NAMALWA (cell line): ENCODE results near the gene KNDC1.
"Not testable (repeated sequence)": the region's sequence is repeated elsewhere in the genome, so short reads cannot be mapped to it uniquely, and the experiment has no call there.

Experiments
- DNase-seq: peaks from one replicate; pipeline ENCODE4 v3.0.0-alpha.2; 2015; ENCODE audit warnings: low spot score

KNDC1 gene

DNA sequence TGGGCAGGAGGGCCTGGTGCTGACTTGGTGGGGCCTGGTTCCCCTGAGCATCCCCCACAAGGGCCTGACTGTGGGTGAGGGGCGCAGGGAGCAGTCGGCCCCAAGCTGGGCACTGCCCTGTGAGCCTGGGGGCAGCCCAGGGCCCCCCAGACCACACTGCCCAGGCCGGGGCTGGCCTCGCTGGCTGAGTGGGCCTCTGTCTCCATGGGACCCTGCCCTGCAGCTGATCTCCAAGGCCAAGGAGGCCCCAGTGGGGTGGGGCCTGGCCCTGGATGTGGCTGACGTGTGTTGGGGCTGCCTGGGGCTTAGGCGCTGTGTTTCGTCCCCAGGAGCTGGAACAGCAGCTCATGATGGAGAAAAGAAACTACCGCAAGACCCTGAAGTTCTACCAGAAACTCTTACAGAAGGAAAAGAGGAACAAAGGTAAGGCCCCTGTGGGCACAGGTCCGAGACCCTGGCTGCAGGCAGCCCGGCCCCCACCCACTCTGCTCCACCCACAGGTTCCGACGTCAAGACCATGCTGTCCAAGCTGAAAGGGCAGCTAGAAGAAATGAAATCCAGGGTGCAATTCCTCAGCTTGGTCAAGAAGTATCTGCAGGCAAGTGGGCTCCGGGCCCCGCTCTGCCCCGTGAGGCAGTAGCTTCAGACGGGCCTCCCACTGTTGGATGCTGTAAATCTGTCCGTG lies 46.5 kb downstream of the KNDC1 start:
- no peak for DNase-seq

GRCh38 chr10:133207041-133207600 lies 47.1 kb downstream of the KNDC1 start:
- DNase-seq, result no peak

DNA sequence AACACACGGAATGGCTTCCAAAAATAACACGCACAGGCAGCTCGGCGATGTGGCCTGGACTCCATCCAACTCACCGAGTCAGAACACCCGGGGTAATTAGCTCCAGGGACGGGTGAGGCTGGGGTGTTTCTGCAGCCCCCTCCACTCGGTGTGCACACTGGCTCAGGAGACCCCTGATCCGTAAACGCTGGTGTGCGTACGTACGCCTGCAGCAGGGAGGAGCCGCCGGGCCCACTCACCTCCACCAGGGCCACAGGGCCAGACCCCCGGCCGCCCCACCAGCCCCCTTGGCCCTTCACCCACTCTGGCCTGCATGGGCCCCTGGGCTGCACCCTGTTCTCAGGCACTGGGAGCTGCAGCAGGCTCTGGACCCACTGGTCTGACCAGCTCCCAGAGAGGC lies 47.6 kb downstream of the KNDC1 start:
- DNase-seq, result no peak

DNA sequence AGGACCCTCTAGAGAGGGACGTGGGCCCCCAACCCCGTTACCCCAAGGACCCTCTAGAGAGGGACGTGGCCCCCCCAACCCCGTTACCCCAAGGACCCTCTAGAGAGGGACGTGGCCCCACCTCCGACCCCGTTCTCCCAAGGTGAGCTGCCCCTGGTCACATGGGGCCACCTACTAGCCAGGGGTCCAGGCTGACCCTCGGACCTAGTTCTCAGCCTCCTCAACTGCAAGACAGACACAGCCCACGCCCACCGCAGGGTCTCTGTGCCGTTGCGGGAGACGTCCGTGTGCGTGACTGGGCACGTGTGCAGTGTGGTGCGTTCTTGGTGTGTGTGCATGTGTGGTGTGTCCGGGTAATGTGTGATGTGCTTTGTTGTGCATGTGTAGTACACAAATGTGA lies 48.4 kb downstream of the KNDC1 start:
- no peak for DNase-seq

DNA sequence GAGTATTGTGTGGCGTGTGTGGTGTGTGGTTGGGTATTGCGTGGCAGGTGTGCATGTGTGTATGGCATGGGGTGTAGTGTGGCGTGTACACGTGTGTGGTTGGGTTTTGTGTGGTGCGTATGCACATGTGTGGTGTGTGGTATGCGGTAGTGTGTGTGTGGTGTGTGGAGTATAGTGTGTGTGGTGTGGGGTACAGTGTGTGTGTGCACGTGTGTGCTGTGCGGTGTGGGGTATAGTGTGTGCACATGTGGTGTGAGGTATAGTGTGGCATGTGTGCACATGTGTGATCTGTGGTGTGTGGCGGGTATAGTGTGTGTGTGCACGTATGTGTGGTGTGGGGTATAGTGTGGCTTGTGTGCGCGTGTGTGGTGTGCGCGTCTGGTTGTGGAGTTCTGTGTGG lies 49.1 kb downstream of the KNDC1 start:
- DNase-seq, result no peak

GRCh38 chr10:133209641-133210040 lies 49.6 kb downstream of the KNDC1 start:
- DNase-seq, result no peak

GRCh38 chr10:133210398-133211140 lies 50.5 kb downstream of the KNDC1 start:
- no peak for DNase-seq

- DNase-seq, result no peak
Measured at GRCh38 chr10:133211141-133211830, 51.3 kb downstream of the KNDC1 start.

- DNase-seq, result no peak
Measured at GRCh38 chr10:133211959-133212852, 52.2 kb downstream of the KNDC1 start.

DNA sequence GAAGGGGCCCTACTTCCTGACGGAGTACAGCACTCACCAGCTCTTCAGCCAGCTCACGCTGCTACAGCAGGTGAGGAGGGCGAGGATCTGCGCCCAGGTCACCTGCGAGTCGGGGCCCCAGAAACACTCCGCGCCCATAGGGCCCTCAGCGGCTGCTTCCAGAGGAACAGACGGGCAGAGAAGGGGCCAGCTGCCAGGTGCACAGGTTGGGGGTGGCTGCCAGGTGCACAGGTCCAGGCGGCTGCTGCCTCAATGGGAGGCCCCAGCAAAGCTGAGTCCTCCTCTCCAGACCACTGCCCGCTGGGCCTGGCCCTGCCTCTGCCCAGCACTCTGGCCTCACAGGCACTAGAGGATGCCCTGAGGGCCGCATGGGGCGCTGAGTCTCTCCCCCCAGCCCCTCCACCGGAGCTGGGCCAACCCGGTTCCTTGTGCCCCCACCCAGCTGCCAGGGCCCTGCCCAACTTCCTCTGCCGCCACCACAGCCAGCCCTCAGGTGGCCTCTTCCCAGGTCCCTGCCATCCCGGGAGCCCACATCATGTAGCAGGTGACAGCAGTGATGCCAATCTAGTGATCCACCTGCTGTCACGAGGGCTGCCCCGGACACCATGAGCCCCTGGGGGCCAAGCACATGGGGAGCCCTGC lies 53.0 kb downstream of the KNDC1 start:
- DNase-seq, result no peak

DNA sequence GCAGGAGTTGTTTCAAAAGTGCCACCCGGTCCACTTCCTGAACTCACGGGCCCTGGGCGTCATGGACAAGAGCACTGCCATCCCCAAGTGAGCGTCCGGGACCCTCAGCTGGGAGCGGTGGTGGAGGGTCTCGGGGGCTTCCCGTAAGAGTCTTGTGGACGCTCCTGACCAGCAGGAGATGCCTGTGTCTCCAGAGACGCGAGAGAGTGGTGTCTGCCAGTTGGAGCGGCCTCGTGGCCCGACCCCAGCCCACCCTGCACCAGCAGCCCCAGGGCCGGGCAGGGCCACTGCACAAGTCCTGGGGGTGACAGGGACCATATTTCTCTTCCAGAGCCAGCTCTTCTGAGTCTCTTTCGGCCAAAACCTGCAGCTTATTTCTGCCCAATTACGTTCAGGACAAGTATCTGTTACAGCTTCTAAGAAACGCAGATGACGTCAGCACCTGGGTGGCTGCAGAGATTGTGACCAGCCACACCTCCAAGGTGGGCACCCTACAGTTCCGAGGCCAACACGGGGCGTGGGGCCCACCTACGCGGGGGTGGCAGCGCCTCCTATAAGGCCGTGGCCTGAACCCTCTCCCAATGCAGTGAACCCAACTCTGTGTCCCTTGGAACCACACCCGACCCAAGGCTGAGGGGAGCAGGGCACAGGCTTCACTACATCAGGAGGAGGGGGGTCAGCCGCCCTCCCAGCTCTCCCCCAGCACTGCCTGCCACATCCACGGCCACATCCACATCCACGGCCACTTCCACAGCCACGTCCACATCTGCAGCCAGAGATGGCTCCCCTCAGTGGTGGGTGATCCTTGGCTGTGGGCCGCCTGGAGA lies 53.8 kb downstream of the KNDC1 start:
- DNase-seq, result no peak

DNA sequence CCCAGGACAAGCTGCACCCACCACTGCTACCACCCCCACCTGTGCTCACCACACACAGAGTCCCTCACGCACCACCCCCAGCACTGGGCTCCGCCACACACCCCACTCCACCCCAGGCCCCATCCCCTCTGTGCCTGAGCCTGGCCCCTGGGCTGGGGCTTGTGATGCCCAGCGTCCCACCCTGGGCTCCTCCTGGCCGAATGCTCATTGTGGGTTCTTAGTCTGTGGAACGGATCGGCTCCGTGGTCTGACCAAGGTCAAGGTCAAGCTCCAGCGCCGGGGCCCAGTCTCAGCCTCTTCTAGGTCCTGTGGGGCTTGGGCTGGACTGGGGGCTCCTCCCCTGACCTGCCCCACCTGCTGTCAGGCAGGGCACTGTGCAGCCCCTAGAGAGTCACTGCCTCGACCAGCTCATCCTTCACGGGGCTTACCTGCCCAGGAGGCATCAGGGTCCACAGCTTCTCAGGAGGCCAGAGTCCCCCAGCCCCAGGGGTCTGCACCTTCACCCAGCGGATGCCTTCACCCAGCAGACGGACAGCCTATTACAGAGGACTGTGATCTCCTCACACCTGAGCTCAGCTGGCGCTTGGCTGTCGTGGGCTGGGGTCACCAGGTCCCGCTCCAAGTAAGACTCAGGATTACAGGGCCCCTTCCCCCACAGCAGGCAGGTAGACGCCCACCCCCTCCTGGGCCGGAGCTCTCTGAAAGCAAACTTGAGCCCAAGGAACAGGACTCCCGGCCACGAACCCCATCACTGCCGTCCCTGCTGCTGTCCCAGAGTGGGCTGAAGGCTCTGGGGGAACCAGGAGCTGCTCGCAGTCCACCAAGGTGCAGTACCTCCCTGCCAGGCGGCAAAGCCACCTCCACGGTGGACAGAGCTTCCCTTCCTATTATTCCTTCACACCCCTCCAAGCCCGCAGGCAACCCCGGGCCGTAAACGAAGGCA lies 54.7 kb downstream of the KNDC1 start:
- DNase-seq, result no peak

DNA sequence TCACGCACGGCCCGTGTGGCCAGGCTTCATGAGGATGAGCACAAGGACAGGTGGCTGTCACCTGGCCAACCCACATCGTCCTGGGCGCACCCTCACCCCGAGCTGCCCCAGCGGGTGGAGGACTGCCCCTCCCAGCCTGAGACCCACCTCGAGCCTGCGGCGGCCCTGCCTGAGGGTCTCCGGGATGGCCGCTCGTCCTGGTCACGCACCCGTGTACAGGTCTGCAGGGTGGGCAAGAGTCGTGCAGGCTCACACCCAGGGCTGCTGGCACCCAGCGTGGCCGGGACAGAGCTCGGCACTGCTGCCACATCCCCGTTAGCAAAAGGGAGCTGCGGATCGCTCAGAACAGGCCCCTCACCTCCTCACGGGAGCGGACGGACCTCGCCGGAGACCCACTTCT lies 55.6 kb downstream of the KNDC1 start:
- no peak for DNase-seq

DNA sequence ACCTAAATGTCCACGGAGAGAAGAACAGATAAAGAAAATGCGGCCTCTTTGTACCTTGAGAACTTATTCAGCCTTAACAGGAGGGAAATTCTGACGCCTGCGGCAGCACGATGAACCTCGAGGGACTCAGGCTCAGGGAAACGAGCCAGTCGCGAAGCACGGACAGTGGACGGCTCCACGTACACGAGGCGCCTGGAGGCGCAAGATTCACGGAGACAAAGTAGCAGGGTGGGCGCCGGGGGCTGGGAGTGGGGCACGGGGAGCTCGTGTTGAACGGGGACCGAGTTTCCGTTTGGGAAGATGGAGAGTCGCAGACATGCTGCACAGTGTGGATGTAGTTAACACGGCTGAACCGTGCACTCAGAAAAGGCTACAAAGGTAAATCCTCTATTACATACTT lies 56.8 kb downstream of the KNDC1 start:
- no peak for DNase-seq

GRCh38 chr10:133217800-133218589 lies 58.0 kb downstream of the KNDC1 start:
- no peak for DNase-seq

DNA sequence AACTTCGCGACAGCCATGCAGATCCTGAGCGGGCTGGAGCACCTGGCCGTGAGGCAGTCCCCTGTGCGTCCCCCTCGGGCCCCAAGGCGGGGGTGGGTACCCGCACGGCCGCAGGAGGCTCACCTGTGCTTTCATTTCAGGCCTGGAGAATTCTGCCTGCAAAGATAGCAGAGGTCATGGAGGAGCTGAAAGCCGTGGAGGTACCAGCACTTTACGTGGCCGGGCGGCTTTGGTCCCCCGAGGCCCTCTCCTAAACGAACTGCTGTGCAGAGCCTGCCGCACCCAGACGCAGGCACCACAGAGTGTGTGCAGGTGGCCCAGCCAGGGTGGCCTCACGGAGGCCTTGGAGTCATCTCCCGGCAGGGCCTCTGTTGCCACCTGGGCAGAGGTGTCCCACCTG lies 58.9 kb downstream of the KNDC1 start:
- no peak for DNase-seq

DNA sequence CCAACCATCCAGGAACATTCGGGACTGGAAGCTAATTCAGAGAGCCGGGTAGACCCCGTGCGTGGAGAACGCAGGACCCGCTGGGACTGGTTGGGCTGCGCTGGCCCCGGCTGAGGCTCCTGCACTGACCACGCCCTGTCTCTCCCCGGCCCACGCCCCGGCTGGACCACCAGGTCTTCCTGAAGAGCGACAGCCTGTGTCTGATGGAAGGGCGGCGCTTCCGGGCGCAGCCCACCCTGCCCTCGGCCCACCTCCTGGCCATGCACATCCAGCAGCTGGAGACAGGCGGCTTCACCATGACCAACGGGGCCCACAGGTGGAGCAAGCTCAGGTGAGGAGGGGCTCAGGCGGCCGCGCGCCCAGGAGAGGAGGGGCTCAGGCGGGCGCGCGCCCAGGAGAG lies 59.8 kb downstream of the KNDC1 start:
- DNase-seq, result no peak

DNA sequence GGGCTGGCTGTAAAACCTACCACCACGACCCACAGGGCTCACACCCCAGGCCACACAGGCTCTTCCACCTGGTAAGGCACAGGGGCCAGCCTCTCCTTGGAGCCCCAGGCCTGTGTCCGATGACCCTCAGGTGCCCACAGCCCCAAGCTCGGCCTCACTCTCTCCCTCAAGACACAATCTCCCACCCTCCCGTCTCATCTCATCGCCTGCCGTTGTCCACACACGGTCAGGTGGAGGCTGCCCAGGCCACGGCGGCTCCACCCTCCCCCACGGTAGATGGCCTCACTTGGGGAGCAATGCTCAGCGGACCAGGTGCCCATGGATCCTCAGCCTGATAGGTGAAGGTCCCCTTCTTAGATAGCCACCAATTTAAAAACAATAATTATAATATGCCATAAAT lies 61.3 kb downstream of the KNDC1 start:
- DNase-seq, result no peak

GRCh38 chr10:133221756-133222155 lies 61.7 kb downstream of the KNDC1 start:
- not testable (repeated sequence) for DNase-seq
